ENCODE measurements around the gene CTBP2. TPM values are rescaled to one million over a fixed set of nuclear protein-coding genes. Genes with fewer than 3 reads are reported as not detected.
A peak's percentile ranks its signal among the peaks of the same experiment; 100 is the strongest.

CTBP2 gene
- total RNA-seq, 1 experiment from 2014 or later = 212 TPM

DNA sequence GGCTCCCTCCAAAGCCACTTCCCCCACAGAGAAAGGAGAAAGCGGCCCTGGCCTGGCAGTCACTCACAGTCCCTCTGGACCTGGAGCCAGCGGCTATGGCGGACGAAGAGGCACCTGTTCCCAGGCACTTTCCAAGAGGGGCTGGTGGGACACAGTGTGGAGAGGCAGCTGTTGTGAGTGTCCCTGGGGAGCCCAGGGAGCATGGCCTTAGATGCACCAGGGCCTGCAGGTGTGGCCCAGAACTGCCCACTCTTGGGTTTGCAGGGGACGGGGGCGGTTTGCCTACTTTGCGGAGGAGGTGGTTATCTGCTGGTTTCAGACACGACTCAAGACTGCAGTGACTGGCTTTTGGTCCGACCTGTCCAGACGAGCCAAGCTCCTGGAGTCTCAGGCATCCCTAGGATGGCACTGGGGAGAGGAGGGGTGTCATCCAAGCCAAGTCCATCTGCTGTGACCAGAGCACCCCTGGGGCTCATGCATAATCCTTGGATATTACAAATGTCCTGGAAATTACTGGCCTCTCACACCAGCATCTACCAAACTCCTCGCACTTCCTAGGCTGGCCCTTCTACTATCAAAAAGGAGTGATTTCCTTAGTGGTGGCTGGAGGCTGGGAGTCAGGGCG lies 18.4 kb downstream of the CTBP2 start:
- Mint-ChIP-seq H3K4me1 (peaks cover 77 to 89% of the 10 kb centered on the region in 2 experiments), H3K27me3 (ENCODE audit: low read depth) (no peaks in the 10 kb centered on the region; the same call in 1 of the 2 replicates), H3K36me3 (ENCODE audit: insufficient read depth in 1 of 3, low read depth in 3 of 3) (peaks cover 30 to 58% (median 53%) of the 10 kb centered on the region in 3 experiments), H3K9me3 (no peaks in the 10 kb centered on the region), H3K4me3 (no peak overlapping the region), H3K27ac (peak overlapping the region in 2 of 3 experiments; percentile 68 to 96; a peak in 4 of 7 replicates)
- H3T11ph ChIP-seq (ENCODE audit: low read length) = no peak overlapping the region
- no peak overlapping the region for H3K4me2 ChIP-seq (ENCODE audit: insufficient read depth, insufficient read length, low read length)
- H4K91ac ChIP-seq (ENCODE audit: insufficient read length, low read depth, low read length) = no peak overlapping the region
- no peak overlapping the region for H3K14ac ChIP-seq (ENCODE audit: insufficient read depth, low read length)
- no peak overlapping the region for H3K56ac ChIP-seq (ENCODE audit: insufficient read length, low read depth, low read length)
- H3K27ac ChIP-seq (ENCODE audit: insufficient read length, low read depth, low read length) = no peak overlapping the region
- peaks cover 84% of the 10 kb centered on the region for H3K79me2 ChIP-seq (ENCODE audit: insufficient read depth, low read length)
- H4K8ac ChIP-seq (replicated peaks; ENCODE audit: insufficient read length, low read depth, low read length) = no peak overlapping the region
- no peak overlapping the region for H3K9ac ChIP-seq (ENCODE audit: extremely low read depth, insufficient read length, low read length)
- H3K9me3 ChIP-seq (ENCODE audit: control insufficient read depth, low read depth, low read length) = no peaks in the 10 kb centered on the region
- peaks cover 2% of the 10 kb centered on the region for H4K20me1 ChIP-seq (ENCODE audit: control insufficient read depth, insufficient read depth, insufficient read length)
- H3K79me1 ChIP-seq (ENCODE audit: insufficient read depth, low read depth, low read length, poor library complexity, severe bottlenecking) = peaks cover 6% of the 10 kb centered on the region
- H2BK120ac ChIP-seq (ENCODE audit: low read depth, low read length, poor library complexity, severe bottlenecking) = no peak overlapping the region
- H3K18ac ChIP-seq (ENCODE audit: insufficient read length, low read depth, low read length) = no peak overlapping the region
- no peak overlapping the region for H2BK5ac ChIP-seq (ENCODE audit: insufficient read length, low read length)
- H2BK15ac ChIP-seq (ENCODE audit: low read depth, low read length) = no peak overlapping the region
- DNase-seq = no peak
- H3K27me3 ChIP-seq (ENCODE audit: insufficient read depth, low read length) = no peaks in the 10 kb centered on the region
- H3K23me2 ChIP-seq (ENCODE audit: insufficient read length, low read depth, low read length, poor library complexity, severe bottlenecking) = no peaks in the 10 kb centered on the region
- H3K4me1 ChIP-seq (ENCODE audit: insufficient read depth, low read length) = peaks cover 22% of the 10 kb centered on the region; the same call in 1 of the 2 replicates
- H3K23ac ChIP-seq (ENCODE audit: insufficient read length, low read depth, low read length) = no peak overlapping the region
- H4K5ac ChIP-seq (ENCODE audit: insufficient read length, low read depth, low read length) = no peak overlapping the region
- H2AFZ ChIP-seq (ENCODE audit: low read length) = no peak overlapping the region
- no peak overlapping the region for H2BK12ac ChIP-seq (ENCODE audit: insufficient read length, low read depth, low read length)
- WGBS (ENCODE audit: extremely low coverage, insufficient read length, low lambda C conversion rate) = no CpG with 5 or more reads among the region's 12 CpGs
- TF ChIP-seq, protein P1, sequence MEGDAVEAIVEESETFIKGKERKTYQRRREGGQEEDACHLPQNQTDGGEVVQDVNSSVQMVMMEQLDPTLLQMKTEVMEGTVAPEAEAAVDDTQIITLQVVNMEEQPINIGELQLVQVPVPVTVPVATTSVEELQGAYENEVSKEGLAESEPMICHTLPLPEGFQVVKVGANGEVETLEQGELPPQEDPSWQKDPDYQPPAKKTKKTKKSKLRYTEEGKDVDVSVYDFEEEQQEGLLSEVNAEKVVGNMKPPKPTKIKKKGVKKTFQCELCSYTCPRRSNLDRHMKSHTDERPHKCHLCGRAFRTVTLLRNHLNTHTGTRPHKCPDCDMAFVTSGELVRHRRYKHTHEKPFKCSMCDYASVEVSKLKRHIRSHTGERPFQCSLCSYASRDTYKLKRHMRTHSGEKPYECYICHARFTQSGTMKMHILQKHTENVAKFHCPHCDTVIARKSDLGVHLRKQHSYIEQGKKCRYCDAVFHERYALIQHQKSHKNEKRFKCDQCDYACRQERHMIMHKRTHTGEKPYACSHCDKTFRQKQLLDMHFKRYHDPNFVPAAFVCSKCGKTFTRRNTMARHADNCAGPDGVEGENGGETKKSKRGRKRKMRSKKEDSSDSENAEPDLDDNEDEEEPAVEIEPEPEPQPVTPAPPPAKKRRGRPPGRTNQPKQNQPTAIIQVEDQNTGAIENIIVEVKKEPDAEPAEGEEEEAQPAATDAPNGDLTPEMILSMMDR (conservative IDR thresholded peaks at IDR 0.05) = no peak
- H2BK20ac ChIP-seq (ENCODE audit: low read depth, low read length, poor library complexity, severe bottlenecking) = no peak overlapping the region
- H2AK5ac ChIP-seq (ENCODE audit: insufficient read length, low read length) = no peak overlapping the region
- no peak overlapping the region for H3K4ac ChIP-seq (ENCODE audit: low read depth, low read length)
